Mesenteric fat pad (tissue), 1 donor: ENCODE data around the gene NGDN. TPM values are rescaled to one million over a fixed set of nuclear protein-coding genes. Genes with fewer than 3 reads are reported as not detected.
A peak's percentile ranks its signal among the peaks of the same experiment; 100 is the strongest.
"Not testable (repeated sequence)": the region's sequence is repeated elsewhere in the genome, so short reads cannot be mapped to it uniquely, and the experiment has no call there.

Experiments used
- DNase-seq: peaks from one replicate; pipeline ENCODE4 v3.0.0-alpha.2; 2020; ENCODE audit warnings: low spot score
- long read RNA-seq: library from polyadenylated mRNA; unstranded; transcript quantifications from one replicate; pipeline ENCODE4 v2.0.0, GENCODE V29; 2020
- total RNA-seq: library from RNA; stranded (reverse); fragmentation: NEBNext Ultra II Directional; extraction: Animal tissue kit (Norgen Biotek cat#: 25700); gene quantifications from one replicate; pipeline ENCODE4 v1.2.1, GENCODE V29; 2021
- donor health status: DM: yes; HTN: yes; CAD: no.

Gene NGDN, protein sequence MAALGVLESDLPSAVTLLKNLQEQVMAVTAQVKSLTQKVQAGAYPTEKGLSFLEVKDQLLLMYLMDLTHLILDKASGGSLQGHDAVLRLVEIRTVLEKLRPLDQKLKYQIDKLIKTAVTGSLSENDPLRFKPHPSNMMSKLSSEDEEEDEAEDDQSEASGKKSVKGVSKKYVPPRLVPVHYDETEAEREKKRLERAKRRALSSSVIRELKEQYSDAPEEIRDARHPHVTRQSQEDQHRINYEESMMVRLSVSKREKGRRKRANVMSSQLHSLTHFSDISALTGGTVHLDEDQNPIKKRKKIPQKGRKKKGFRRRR
- 29.7 TPM for total RNA-seq
- long read RNA-seq, transcript NGDN-202 (11 exons, 1,143 nt) = major isoform, 73 of 111 reads
- long read RNA-seq, partial matches to known transcripts = 10 of 111 reads
- long read RNA-seq, other reads (novel, unspliced or antisense) = 24 of 111 reads

GRCh38 chr14:23469127-23469905 is at the start of gene NGDN:
Gene NGDN (plus strand): TSS chr14:23469703. CDS start chr14:23469716, 13 bp downstream.
- DNase-seq = peak; percentile 94

GRCh38 chr14:23421594-23421993 is 47.9 kb upstream of the NGDN start:
- no peak for DNase-seq

DNA sequence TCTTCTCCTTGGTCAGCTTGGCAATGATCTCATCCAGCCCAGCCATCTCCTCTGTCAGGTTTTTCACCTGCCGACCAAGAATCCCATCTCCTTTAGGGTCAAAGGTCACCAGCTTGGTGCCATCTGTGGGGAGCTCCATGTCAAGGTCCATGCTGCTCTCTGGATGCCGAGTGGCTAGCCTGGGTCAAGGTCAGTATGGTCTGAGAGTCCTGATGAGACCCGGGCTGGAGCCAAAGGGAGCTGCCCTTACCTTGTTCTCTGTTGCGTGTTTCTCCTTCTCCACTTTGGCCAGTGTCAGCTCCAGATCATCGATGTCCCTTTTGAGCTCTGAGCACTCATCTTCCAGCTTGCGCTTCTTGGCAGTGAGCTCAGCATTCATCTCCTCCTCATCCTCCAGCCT is 45.8 kb upstream of the NGDN start:
- no peak for DNase-seq

DNA sequence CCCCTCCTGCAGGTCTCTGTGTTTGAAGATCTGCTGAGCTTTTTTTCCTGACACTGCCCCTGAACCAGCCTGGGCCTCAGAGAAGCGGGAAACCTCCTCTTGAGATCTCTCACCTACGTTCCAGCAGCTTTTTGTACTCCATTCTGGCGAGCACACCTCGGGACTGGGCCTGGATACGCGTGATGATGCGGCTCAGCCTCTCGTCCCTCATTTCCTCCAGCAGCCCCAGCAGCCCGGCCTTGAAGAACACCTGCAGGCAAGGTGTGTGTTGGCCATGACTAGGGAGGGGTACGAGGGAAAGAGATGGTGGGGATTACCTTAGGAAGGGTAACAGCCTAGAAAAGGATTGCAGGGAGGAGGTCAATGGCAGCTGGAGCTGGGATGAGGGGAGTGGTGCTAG is 44.3 kb upstream of the NGDN start:
- no peak for DNase-seq

GRCh38 chr14:23425798-23426197 is 43.7 kb upstream of the NGDN start:
- not testable (repeated sequence) for DNase-seq

GRCh38 chr14:23428686-23429495 is 40.6 kb upstream of the NGDN start:
- DNase-seq = peak; percentile 47

- peak; percentile 69 for DNase-seq
Observed at GRCh38 chr14:23430016-23430722, 39.3 kb upstream of the NGDN start.

DNA sequence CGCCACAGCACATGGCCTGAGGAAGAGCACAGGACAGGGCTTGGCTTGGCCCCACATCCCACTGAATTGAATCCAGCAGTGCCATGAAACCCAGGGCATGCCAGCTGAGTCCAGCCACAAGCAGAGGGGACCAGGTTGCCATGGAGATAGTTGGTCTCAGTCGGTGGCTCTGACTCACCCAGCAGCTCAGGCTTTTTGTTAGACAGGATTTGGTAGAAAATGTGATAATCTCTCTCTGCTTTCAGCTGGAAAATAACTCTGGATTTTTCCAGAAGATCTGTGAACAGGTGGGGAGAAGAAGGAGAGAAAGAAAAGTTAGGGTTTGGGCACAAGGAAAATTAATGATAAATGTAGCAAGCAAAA is 38.8 kb upstream of the NGDN start:
- no peak for DNase-seq

DNA sequence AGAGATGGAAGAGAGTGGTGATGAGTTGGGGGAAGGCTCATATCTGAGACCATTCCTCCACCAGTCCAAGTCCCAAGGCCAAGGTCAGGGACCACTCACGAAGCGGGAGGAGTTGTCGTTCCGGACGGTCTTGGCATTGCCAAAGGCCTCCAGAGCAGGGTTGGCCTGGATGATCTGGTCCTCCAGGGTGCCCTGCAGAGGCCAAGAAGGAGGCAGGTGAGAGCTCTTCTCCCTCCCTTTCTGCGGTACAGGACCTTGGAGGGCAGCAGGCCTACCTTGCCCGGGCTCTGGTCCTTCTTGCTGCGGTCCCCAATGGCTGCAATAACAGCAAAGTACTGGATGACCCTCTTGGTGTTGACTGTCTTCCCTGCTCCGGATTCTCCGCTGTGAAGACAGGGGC is 38.0 kb upstream of the NGDN start:
- DNase-seq = no peak

DNA sequence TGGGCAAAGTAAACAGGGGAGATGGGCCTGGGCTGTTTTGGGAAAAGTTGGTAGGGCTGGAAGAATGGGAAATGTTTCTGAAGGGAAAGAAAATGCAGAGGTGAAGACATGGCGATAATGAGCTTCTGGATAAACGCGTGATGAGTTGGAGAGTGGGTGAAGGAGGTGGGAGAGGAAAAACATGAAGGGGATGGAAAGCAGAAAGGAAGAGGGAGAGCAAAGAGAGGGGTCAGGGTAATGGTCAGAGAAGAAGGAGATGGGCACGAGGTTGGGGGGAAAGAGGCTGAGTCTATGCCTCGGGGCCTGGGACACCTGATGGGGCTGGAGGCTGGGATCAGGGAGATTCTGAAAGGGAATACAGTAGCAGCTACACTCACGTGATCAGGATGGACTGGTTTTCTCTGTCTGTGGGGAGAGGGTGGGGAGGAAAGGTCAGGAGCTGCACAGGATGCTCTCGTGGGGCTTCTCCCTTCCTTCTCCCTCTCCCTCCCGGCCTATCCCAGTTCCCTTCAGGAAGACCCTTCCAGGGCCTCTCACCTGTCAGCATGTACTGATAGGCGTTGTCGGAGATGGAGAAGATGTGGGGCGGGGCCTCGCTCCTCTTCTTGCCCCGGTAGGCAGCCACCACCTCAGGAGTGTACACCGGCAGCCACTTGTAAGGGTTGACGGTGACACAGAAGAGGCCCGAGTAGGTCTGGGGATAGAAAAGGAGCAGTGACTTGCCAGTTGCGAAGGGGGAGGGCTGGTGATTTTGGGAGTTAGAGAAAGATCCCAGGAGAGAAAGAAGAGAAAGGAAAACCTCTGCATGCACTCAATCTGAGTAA is 37.2 kb upstream of the NGDN start:
- DNase-seq = peak; percentile 57

DNA sequence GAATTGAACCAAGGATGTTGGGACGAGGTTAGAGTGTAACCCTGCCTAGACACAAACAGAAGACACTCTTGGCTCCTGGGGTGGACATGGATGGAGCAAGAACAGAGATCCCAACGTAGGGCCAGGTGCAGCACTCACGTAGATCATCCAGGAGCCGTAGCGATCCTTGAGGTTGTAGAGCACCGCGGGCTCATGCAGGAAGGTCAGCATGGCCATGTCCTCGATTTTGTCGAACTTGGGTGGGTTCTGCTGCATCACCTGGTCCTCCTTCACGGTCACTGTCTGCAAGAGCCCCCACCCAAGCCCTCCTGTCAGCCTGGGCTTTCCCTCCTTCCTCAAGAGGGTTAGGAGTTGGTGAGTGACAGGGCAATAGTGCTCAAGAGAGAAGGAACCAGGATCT is 36.6 kb upstream of the NGDN start:
- peak; percentile 57 for DNase-seq

DNA sequence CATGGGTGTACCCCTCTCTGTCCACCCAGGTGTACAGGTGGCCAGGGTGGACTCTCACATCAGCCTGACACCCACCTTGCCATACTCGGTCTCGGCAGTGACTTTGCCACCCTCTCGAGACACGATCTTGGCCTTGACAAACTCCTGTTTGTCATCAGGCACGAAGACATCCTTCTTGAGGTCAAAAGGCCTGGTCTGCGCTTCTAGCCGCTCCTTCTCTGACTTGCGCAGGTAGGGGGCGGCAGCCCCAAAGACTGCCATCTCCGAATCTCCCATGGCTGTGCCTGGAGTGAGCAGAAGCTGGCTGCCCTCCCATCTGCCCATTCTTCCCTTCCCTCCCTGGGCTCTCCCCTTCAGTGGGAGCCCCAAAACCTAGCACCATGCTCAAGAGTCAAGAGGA is 36.0 kb upstream of the NGDN start:
- DNase-seq = peak; percentile 82

DNA sequence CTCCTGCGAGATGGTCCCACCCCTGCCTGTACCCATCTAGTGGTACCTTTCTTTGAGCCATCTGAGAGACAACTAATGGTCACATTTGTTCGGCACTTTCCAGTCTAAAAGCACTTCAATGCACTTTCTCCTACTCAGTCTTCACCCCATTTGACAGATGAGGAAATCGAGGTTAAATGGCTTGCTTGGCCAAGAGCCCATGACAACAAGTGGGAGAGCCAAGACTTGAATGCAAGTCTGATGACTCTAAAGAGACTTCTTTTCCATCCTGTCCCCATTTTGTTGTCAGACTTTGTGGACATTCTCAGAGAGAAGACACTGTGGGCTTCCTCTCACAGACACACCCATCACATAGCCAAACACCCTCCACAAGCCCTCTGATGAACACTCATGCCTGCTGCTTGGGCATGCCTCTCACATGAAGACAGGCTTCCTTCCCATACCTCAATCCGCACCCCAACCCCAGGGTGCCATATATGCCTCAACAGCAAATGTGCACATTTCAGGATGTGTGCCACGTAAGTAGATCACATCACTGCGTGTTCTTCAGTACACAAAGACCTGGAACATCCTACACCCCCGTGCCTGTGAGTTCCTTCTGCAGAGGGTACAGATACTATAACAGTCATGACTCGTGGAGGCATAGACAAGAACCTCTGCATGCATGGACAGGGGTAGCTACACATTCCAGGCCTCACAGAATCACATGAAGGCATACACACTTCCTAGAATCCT is 34.8 kb upstream of the NGDN start:
- peak; percentile 12 for DNase-seq

DNA sequence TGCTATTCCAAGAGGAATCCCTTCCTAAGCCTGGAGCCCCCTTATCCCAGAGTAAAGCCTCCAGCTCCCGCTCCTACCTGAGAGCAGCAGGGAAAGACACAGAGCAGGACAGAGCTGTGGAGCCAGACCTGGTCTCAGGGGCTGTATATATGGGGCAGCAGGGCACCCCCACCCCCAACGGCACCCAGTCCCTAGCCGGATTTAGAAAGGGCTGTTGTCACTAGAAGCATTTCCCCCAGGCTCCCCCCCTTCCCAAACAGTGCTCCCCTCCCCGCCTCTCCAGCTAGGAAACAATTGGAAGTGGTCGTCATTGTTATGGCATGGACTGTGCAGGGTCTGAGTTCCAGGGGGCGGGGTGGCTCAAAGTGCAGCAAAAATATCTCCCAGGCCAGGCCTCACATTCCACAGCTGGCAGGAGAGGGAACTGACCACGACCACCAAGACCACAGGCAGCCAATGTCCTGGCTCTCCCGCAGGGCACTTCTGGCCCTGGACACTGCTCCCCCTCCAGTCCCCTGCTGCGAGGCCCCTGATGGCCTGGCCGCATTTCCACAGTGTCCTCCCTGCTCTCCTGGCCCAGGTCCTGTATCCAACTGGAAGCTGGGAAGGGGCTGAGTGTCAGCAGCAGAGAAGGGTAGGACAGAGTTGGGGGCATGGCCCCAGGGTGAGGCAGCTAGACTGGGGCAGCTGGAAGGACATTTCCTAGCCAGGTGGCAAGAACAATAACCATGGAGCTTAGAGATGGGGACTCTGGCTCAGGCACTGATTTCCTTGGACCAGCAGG is 33.8 kb upstream of the NGDN start, which contains the start of gene MYH7:
Gene MYH7, minus strand, starts transcription at position 118 of the 784 bp plus-strand sequence. CDS start 1,928 bp downstream, outside the sequence.
- DNase-seq = peak; percentile 76

- peak; percentile 62 for DNase-seq
Observed at GRCh38 chr14:23436327-23437132, 33.0 kb upstream of the NGDN start.

DNA sequence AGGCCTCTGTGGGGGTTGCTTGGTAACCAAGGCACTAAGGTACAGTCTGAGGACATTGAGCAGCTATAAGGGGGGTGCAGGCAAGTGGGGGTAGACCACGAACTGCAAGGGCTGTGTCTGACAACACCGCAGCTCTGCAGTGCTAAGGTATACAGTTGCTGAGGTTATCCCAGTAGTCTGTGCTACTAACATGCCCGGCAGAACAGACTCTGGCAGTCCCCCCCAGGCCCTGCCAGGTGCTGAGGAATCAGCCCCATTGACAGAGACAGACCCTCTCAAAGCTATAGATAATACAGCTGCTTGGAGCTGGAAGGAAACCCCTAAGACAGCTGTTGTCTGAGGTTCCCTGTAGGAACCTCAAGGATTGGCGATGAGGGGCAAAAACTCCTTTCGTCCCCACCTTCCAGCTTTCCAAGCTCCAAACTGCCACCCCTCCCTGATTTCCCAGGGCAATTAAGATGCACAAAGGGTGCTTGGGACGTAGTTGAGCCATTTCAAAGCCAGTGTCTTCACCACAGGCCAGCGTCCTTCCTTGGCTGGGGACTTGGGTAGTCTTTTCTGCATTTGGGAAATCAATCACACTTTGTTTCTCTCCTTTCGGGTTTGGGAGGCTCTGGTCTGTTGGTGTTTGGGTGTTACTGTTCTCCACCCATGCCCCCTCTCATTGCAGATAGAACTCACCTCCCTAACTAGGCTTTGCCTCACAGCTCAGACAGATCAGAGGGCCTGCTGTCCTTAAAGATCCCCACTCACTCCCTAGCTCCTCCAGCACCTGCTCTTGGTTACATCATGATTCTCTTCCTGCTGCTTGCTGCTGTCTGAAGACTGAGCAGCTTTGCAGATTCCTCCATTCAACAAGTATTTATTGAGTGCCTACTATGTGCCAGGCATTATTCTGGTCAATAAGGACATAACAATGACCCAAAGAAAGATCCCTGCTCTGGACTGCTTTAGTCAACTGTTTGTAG is 32.1 kb upstream of the NGDN start:
- peak; percentile 57 for DNase-seq
